RWPE2 (cell line): ENCODE results near the gene FASLG.

Experiments
- ATAC-seq: fragments of 200-7000 bp; cut with Tn5 transposase; 3 replicates; pipeline ENCODE4 v1.9.1; 2021; ENCODE audit warnings: low read depth
- DNase-seq: peaks from one replicate; pipeline ENCODE4 v3.0.0-alpha.2; 2020; ENCODE audit warnings: low spot score
- H3K27ac ChIP-seq: fragments of 450-650 bp; 2 replicates; pipeline ENCODE4 v1.5.1; 2017; ENCODE audit warnings: mild to moderate bottlenecking; ENCODE audit not compliant: poor library complexity, severe bottlenecking
- H3K27me3 ChIP-seq: fragments of 250-450 bp; sonication (Bioruptor Pico); 2 replicates; pipeline ENCODE4 v1.5.1; 2021; ENCODE audit warnings: mild to moderate bottlenecking, moderate library complexity; ENCODE audit not compliant: insufficient read depth, poor library complexity, severe bottlenecking
- H3K36me3 ChIP-seq: fragments of 250-450 bp; sonication (Bioruptor Pico); 2 replicates; pipeline ENCODE4 v1.5.1; 2020; ENCODE audit warnings: low read depth, mild to moderate bottlenecking, moderate library complexity
- H3K4me1 ChIP-seq: fragments of 250-450 bp; sonication (Bioruptor Pico); 2 replicates; pipeline ENCODE4 v1.5.1; 2021; ENCODE audit warnings: mild to moderate bottlenecking, moderate library complexity; ENCODE audit not compliant: insufficient read depth, poor library complexity, severe bottlenecking
- H3K4me3 ChIP-seq: fragments of 250-450 bp; sonication (Bioruptor Pico); 2 replicates; pipeline ENCODE4 v1.5.1; 2021; ENCODE audit warnings: mild to moderate bottlenecking, moderate library complexity; ENCODE audit not compliant: severe bottlenecking
- H3K9me3 ChIP-seq: fragments of 250-450 bp; sonication (Bioruptor Pico); 2 replicates; pipeline ENCODE4 v1.5.1; 2021; ENCODE audit warnings: mild to moderate bottlenecking, moderate library complexity; ENCODE audit not compliant: severe bottlenecking
- CTCF ChIP-seq: fragments of 450-650 bp; IDR thresholded peaks from one replicate; pipeline ENCODE4 v1.5.1; 2017; ENCODE audit warnings: mild to moderate bottlenecking, moderate library complexity; ENCODE audit not compliant: poor library complexity, severe bottlenecking

The FASLG gene

GRCh38 chr1:172627702-172628101, 31.2 kb upstream of the FASLG start:
- ATAC-seq: no peak
- no peak for DNase-seq
- TF ChIP-seq CTCF: no peak
- no peaks in the 10 kb centered on the region for H3K9me3 ChIP-seq
- H3K27me3 ChIP-seq: no peaks in the 10 kb centered on the region
- peaks cover 19% of the 10 kb centered on the region for H3K4me1 ChIP-seq
- no peaks in the 10 kb centered on the region for H3K36me3 ChIP-seq
- H3K27ac ChIP-seq: no peak overlapping the region
- H3K4me3 ChIP-seq: no peak overlapping the region

GRCh38 chr1:172628401-172628800, 30.5 kb upstream of the FASLG start:
- TF ChIP-seq CTCF: no peak
- H3K36me3 ChIP-seq: no peaks in the 10 kb centered on the region
- H3K27ac ChIP-seq: no peak overlapping the region
- no peaks in the 10 kb centered on the region for H3K27me3 ChIP-seq
- no peak for ATAC-seq
- H3K4me3 ChIP-seq: no peak overlapping the region
- H3K9me3 ChIP-seq: no peaks in the 10 kb centered on the region
- no peak for DNase-seq
- peaks cover 19% of the 10 kb centered on the region for H3K4me1 ChIP-seq

- peaks cover 19% of the 10 kb centered on the region for H3K4me1 ChIP-seq
- no peaks in the 10 kb centered on the region for H3K27me3 ChIP-seq
- H3K27ac ChIP-seq: peak overlapping the region; percentile 58
- no peak overlapping the region for H3K4me3 ChIP-seq
- H3K9me3 ChIP-seq: no peaks in the 10 kb centered on the region
- DNase-seq: no peak
- ATAC-seq: no peak
- H3K36me3 ChIP-seq: no peaks in the 10 kb centered on the region
- no peak for TF ChIP-seq CTCF
Observed at GRCh38 chr1:172629170-172629569, 29.7 kb upstream of the FASLG start.

GRCh38 chr1:172629638-172630037, 29.3 kb upstream of the FASLG start:
- no peak for ATAC-seq
- Histone ChIP-seq H3K27ac (peak overlapping the region; percentile 58), H3K4me3 (no peak overlapping the region), H3K9me3 (no peaks in the 10 kb centered on the region), H3K36me3 (no peaks in the 10 kb centered on the region), H3K27me3 (no peaks in the 10 kb centered on the region), H3K4me1 (peaks cover 19% of the 10 kb centered on the region)
- no peak for DNase-seq
- no peak for TF ChIP-seq CTCF

- ATAC-seq: peak; percentile 54; the same call in 1 of the 3 replicates
- Histone ChIP-seq H3K36me3 (no peaks in the 10 kb centered on the region), H3K27ac (peak overlapping the region; percentile 58), H3K4me1 (peaks cover 19% of the 10 kb centered on the region), H3K4me3 (no peak overlapping the region), H3K9me3 (no peaks in the 10 kb centered on the region), H3K27me3 (no peaks in the 10 kb centered on the region)
- no peak for DNase-seq
- no peak for TF ChIP-seq CTCF
Observed at GRCh38 chr1:172630056-172630818, 28.7 kb upstream of the FASLG start.
